OCI-LY1 (cell line): ENCODE results near the gene CELF4.

Experiments used
- H2AFZ ChIP-seq: fragments of 200-600 bp; sonication (generic), shearing (Covaris generic); 2 replicates; pipeline ENCODE4 v1.6.0; 2014; ENCODE audit warnings: antibody characterized with exemption, mild to moderate bottlenecking, low read length
- H3F3A ChIP-seq: fragments of 200-600 bp; sonication (generic), shearing (Covaris generic); 2 replicates; pipeline ENCODE4 v1.6.0; 2014; ENCODE audit warnings: mild to moderate bottlenecking, antibody characterized with exemption, low read length, moderate library complexity; ENCODE audit not compliant: insufficient read depth
- H3K27ac ChIP-seq: fragments of 200-600 bp; sonication (generic); 2 replicates; pipeline ENCODE4 v1.5.1; 2014; ENCODE audit warnings: low read length, mixed run types, mild to moderate bottlenecking, low read depth; ENCODE audit not compliant: poor library complexity, severe bottlenecking
- H3K27me3 ChIP-seq: fragments of 200-600 bp; sonication (generic); 2 replicates; pipeline ENCODE4 v1.6.0; 2014; ENCODE audit warnings: antibody characterized with exemption, mild to moderate bottlenecking, low read length, moderate library complexity; ENCODE audit not compliant: insufficient read depth
- H3K36me3 ChIP-seq: fragments of 200-600 bp; sonication (generic); 2 replicates; pipeline ENCODE4 v1.6.1; 2014; ENCODE audit warnings: mild to moderate bottlenecking, antibody characterized with exemption, low read length, moderate library complexity, mixed read lengths; ENCODE audit not compliant: insufficient read depth
- H3K4me1 ChIP-seq: fragments of 200-600 bp; sonication (generic); 2 replicates; pipeline ENCODE4 v1.5.1; 2014; ENCODE audit warnings: mild to moderate bottlenecking, low read length, moderate library complexity; ENCODE audit not compliant: insufficient read depth, severe bottlenecking
- H3K4me2 ChIP-seq: fragments of 200-600 bp; sonication (generic), shearing (Covaris generic); 2 replicates; pipeline ENCODE4 v1.6.1; 2014; ENCODE audit warnings: low read length
- H3K4me3 ChIP-seq: fragments of 200-600 bp; sonication (generic); 2 replicates; pipeline ENCODE4 v1.5.1; 2014; ENCODE audit warnings: low read length, low read depth, mild to moderate bottlenecking, mixed read lengths; ENCODE audit not compliant: poor library complexity, severe bottlenecking
- H3K79me2 ChIP-seq: fragments of 200-600 bp; shearing (Covaris generic); 2 replicates; pipeline ENCODE4 v1.6.1; 2016; ENCODE audit warnings: mixed run types, low read length, mixed read lengths; ENCODE audit not compliant: insufficient read depth
- H3K9ac ChIP-seq: fragments of 200-600 bp; sonication (generic), shearing (Covaris generic); 2 replicates; pipeline ENCODE4 v1.6.1; 2014; ENCODE audit warnings: mild to moderate bottlenecking, low read length, mixed read lengths
- H3K9me2 ChIP-seq: fragments of 200-600 bp; sonication (generic), shearing (Covaris generic); 2 replicates; pipeline ENCODE4 v1.6.1; 2014; ENCODE audit warnings: low read depth, mild to moderate bottlenecking, low read length, mixed read lengths
- H3K9me3 ChIP-seq: fragments of 200-600 bp; shearing (Covaris generic); 2 replicates; pipeline ENCODE4 v1.6.1; 2014; ENCODE audit warnings: low read length, mixed read lengths
- H4K20me1 ChIP-seq: fragments of 200-600 bp; sonication (generic), shearing (Covaris generic); 2 replicates; pipeline ENCODE4 v1.6.0; 2016; ENCODE audit warnings: mild to moderate bottlenecking, low read length; ENCODE audit not compliant: insufficient read depth
- EZH2 ChIP-seq: fragments of 200-600 bp; sonication (generic), shearing (Covaris generic); IDR thresholded peaks from 2 replicates; pipeline ENCODE4 v1.8.0; 2017; ENCODE audit warnings: borderline replicate concordance, mixed run types, mild to moderate bottlenecking, antibody characterized with exemption, low read length, moderate library complexity, mixed read lengths
- TF ChIP-seq, protein P1 (sequence below): fragments of 200-600 bp; sonication (generic), shearing (Covaris generic); IDR thresholded peaks from 2 replicates; pipeline ENCODE4 v1.5.1; 2017; ENCODE audit warnings: mild to moderate bottlenecking, antibody characterized with exemption, low read length, moderate library complexity, mixed read lengths

CELF4 gene

GRCh38 chr18:37460604-37461003 lies 105.0 kb downstream of the CELF4 start:
- Histone ChIP-seq H3F3A (no peaks in the 10 kb centered on the region), H2AFZ (no peak overlapping the region), H3K4me2 (no peak overlapping the region), H3K27ac (no peak overlapping the region), H3K9me2 (no peaks in the 10 kb centered on the region), H3K4me3 (no peak overlapping the region), H3K79me2 (no peaks in the 10 kb centered on the region), H4K20me1 (no peaks in the 10 kb centered on the region), H3K9me3 (no peaks in the 10 kb centered on the region), H3K4me1 (no peaks in the 10 kb centered on the region), H3K27me3 (no peaks in the 10 kb centered on the region; the same call in 1 of the 2 replicates), H3K36me3 (no peaks in the 10 kb centered on the region), H3K9ac (no peak overlapping the region)
- no peak for TF ChIP-seq EZH2
- TF ChIP-seq, protein P1, sequence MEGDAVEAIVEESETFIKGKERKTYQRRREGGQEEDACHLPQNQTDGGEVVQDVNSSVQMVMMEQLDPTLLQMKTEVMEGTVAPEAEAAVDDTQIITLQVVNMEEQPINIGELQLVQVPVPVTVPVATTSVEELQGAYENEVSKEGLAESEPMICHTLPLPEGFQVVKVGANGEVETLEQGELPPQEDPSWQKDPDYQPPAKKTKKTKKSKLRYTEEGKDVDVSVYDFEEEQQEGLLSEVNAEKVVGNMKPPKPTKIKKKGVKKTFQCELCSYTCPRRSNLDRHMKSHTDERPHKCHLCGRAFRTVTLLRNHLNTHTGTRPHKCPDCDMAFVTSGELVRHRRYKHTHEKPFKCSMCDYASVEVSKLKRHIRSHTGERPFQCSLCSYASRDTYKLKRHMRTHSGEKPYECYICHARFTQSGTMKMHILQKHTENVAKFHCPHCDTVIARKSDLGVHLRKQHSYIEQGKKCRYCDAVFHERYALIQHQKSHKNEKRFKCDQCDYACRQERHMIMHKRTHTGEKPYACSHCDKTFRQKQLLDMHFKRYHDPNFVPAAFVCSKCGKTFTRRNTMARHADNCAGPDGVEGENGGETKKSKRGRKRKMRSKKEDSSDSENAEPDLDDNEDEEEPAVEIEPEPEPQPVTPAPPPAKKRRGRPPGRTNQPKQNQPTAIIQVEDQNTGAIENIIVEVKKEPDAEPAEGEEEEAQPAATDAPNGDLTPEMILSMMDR = no peak

DNA sequence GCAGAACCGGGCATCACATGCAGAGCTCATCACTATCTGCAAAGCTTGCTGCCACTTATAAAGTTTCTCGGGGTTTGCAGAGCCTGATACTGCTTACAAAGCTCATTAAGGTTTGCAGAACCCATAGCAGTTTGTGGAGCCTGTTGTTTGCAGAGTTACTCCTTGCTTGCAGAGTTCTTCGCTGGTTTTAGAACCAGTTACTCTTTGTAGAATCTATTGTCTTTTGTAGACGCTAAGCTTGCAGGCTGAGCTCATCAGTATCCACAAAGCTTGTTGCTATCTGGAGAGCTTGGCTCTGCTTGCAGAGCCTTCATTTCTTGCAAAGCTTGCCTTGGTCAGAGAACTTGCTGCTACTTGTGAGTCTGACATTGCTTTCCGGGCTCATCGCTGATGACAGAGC lies 106.9 kb downstream of the CELF4 start:
- Histone ChIP-seq H3K4me1 (no peaks in the 10 kb centered on the region), H3K9ac (no peak overlapping the region), H3K4me3 (no peak overlapping the region), H3K27ac (no peak overlapping the region), H3K9me3 (no peaks in the 10 kb centered on the region), H3F3A (no peaks in the 10 kb centered on the region), H4K20me1 (no peaks in the 10 kb centered on the region), H2AFZ (no peak overlapping the region), H3K27me3 (no peaks in the 10 kb centered on the region; the same call in 1 of the 2 replicates), H3K4me2 (no peak overlapping the region), H3K9me2 (no peaks in the 10 kb centered on the region), H3K79me2 (no peaks in the 10 kb centered on the region), H3K36me3 (no peaks in the 10 kb centered on the region)
- TF ChIP-seq, protein P1 = no peak
- no peak for TF ChIP-seq EZH2

- Histone ChIP-seq H3K9ac (no peak overlapping the region), H3K27ac (no peak overlapping the region), H3K9me3 (no peaks in the 10 kb centered on the region), H3K4me1 (no peaks in the 10 kb centered on the region), H3K4me2 (no peak overlapping the region), H4K20me1 (no peaks in the 10 kb centered on the region), H3F3A (no peaks in the 10 kb centered on the region), H3K36me3 (no peaks in the 10 kb centered on the region), H3K27me3 (no peaks in the 10 kb centered on the region; the same call in 1 of the 2 replicates), H3K4me3 (no peak overlapping the region), H3K79me2 (no peaks in the 10 kb centered on the region), H2AFZ (no peak overlapping the region), H3K9me2 (no peaks in the 10 kb centered on the region)
- TF ChIP-seq, protein P1 = no peak
- no peak for TF ChIP-seq EZH2
Measured at GRCh38 chr18:37457753-37458152, 107.8 kb downstream of the CELF4 start.
